DND-41 (cell line): ENCODE data around the gene SLC10A1.
"Not testable (repeated sequence)": the region's sequence is repeated elsewhere in the genome, so short reads cannot be mapped to it uniquely, and the experiment has no call there.

Source experiments
- ATAC-seq: fragments of 200-7000 bp; cut with Tn5 transposase; 3 replicates; pipeline ENCODE4 v1.9.1; 2021; ENCODE audit warnings: low read depth; ENCODE audit not compliant: insufficient read depth
- DNase-seq: peaks from one replicate; pipeline ENCODE4 v3.0.0-alpha.2; 2020
- H2AFZ ChIP-seq: 2 replicates; pipeline ENCODE4 v1.6.0; 2012; ENCODE audit warnings: low read depth, low read length
- H3K27ac ChIP-seq: 2 replicates; pipeline ENCODE4 v1.5.1; 2012; ENCODE audit warnings: low read length, inconsistent platforms
- H3K27me3 ChIP-seq: fragments of 200-600 bp; sonication (generic); 2 replicates; pipeline ENCODE4 v1.6.0; 2012; ENCODE audit warnings: low read length, mild to moderate bottlenecking, inconsistent platforms; ENCODE audit not compliant: insufficient read depth, poor library complexity
- H3K36me3 ChIP-seq: 2 replicates; pipeline ENCODE4 v1.5.1; 2012; ENCODE audit warnings: low read length, inconsistent platforms; ENCODE audit not compliant: insufficient read depth
- H3K4me1 ChIP-seq: 2 replicates; pipeline ENCODE4 v1.5.1; 2012; ENCODE audit warnings: mild to moderate bottlenecking, low read length; ENCODE audit not compliant: insufficient read depth
- H3K4me2 ChIP-seq: 2 replicates; pipeline ENCODE4 v1.6.0; 2012; ENCODE audit warnings: mild to moderate bottlenecking, moderate library complexity, low read length, inconsistent platforms; ENCODE audit not compliant: insufficient read depth
- H3K4me3 ChIP-seq, 2 experiments: fragments of 200-600 bp in 1 of 2; shearing (Covaris generic) in 1 of 2; 2 replicates each; pipeline ENCODE4 v1.5.1; 2012 to 2016; ENCODE audit warnings: inconsistent platforms in 2 of 2, low read length in 2 of 2, mild to moderate bottlenecking in 2 of 2, low read depth in 1 of 2, moderate library complexity in 1 of 2
- H3K79me2 ChIP-seq: 2 replicates; pipeline ENCODE4 v1.6.0; 2012; ENCODE audit warnings: low read length, inconsistent platforms; ENCODE audit not compliant: insufficient read depth
- H3K9ac ChIP-seq: 2 replicates; pipeline ENCODE4 v1.6.0; 2012; ENCODE audit warnings: low read depth, mild to moderate bottlenecking, inconsistent platforms, low read length, moderate library complexity
- H3K9me3 ChIP-seq: 2 replicates; pipeline ENCODE4 v1.5.1; 2012; ENCODE audit warnings: low read length, moderate library complexity, mild to moderate bottlenecking, inconsistent platforms; ENCODE audit not compliant: insufficient read depth, severe bottlenecking
- H4K20me1 ChIP-seq: 2 replicates; pipeline ENCODE4 v1.6.0; 2012; ENCODE audit warnings: low read length; ENCODE audit not compliant: insufficient read depth
- CTCF ChIP-seq: IDR thresholded peaks from 2 replicates; pipeline ENCODE4 v1.5.1; 2012; ENCODE audit warnings: borderline replicate concordance, low read length, moderate library complexity, mild to moderate bottlenecking; ENCODE audit not compliant: poor library complexity, severe bottlenecking; ENCODE audit errors: extremely low read depth
- EZH2 ChIP-seq: IDR thresholded peaks from 3 replicates; pipeline ENCODE4 v1.6.1; 2012; ENCODE audit warnings: borderline replicate concordance, low read depth, mild to moderate bottlenecking, moderate library complexity, low read length, inconsistent platforms; ENCODE audit not compliant: severe bottlenecking

The SLC10A1 gene

DNA sequence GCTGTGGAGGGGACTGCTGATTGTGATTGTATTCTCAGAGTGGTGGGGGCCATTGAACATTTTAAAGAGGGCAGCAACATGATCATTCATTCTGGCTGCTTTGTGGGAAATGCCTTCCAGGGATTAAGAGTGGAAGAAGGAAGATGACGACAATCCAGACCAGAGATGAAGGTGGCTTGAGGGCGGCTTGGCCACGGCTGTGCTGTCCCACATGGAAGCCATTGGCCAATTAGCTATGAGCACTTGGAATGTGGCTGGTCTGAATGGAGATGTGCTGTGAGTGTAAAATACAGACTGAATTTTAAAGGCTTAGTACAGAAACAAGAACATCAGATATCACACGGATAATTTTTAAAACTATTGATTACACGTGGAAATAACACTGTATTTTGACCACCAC lies 19.2 kb upstream of the SLC10A1 start:
- no peaks in the 10 kb centered on the region for H3K4me1 ChIP-seq
- H3K9me3 ChIP-seq = no peaks in the 10 kb centered on the region
- H3K27me3 ChIP-seq = peaks cover 23% of the 10 kb centered on the region
- no peaks in the 10 kb centered on the region for H3K36me3 ChIP-seq
- no peak overlapping the region for H2AFZ ChIP-seq
- no peak overlapping the region for H3K9ac ChIP-seq
- TF ChIP-seq EZH2 = no peak
- TF ChIP-seq CTCF = no peak
- no peak for DNase-seq
- H3K4me2 ChIP-seq = no peak overlapping the region
- H3K79me2 ChIP-seq = no peaks in the 10 kb centered on the region
- no peak for ATAC-seq
- no peak overlapping the region for H3K27ac ChIP-seq
- no peak overlapping the region for H3K4me3 ChIP-seq
- H4K20me1 ChIP-seq = no peaks in the 10 kb centered on the region

GRCh38 chr14:69815556-69815955 lies 18.5 kb upstream of the SLC10A1 start:
- H3K9me3 ChIP-seq = no peaks in the 10 kb centered on the region
- H3K4me3 ChIP-seq = no peak overlapping the region
- TF ChIP-seq EZH2 (no peak), CTCF (no peak)
- no peaks in the 10 kb centered on the region for H3K79me2 ChIP-seq
- DNase-seq (no peak), ATAC-seq (no peak)
- H3K9ac ChIP-seq = no peak overlapping the region
- H3K4me1 ChIP-seq = no peaks in the 10 kb centered on the region
- no peaks in the 10 kb centered on the region for H3K36me3 ChIP-seq
- peaks cover 23% of the 10 kb centered on the region for H3K27me3 ChIP-seq
- no peak overlapping the region for H3K27ac ChIP-seq
- H3K4me2 ChIP-seq = no peak overlapping the region
- H2AFZ ChIP-seq = no peak overlapping the region
- H4K20me1 ChIP-seq = no peaks in the 10 kb centered on the region

- Histone ChIP-seq H3K9me3 (no peaks in the 10 kb centered on the region), H3K36me3 (no peaks in the 10 kb centered on the region), H2AFZ (no peak overlapping the region), H3K27ac (no peak overlapping the region), H3K4me1 (no peaks in the 10 kb centered on the region), H3K4me2 (no peak overlapping the region), H3K9ac (no peak overlapping the region), H3K27me3 (peaks cover 17% of the 10 kb centered on the region), H3K79me2 (no peaks in the 10 kb centered on the region), H4K20me1 (no peaks in the 10 kb centered on the region), H3K4me3 (no peak overlapping the region)
- TF ChIP-seq EZH2 (no peak), CTCF (no peak)
- ATAC-seq (no peak), DNase-seq (no peak)
Observed at GRCh38 chr14:69814397-69814796, 17.4 kb upstream of the SLC10A1 start.

- H3K9ac ChIP-seq, H4K20me1 ChIP-seq, H3K36me3 ChIP-seq, H3K4me3 ChIP-seq, H3K4me2 ChIP-seq, ATAC-seq, H2AFZ ChIP-seq, H3K79me2 ChIP-seq, H3K27ac ChIP-seq, DNase-seq, H3K4me1 ChIP-seq, H3K9me3 ChIP-seq: not testable (repeated sequence)
- H3K27me3 ChIP-seq = peaks cover 16% of the 10 kb centered on the region
Observed at GRCh38 chr14:69813346-69813745, 16.3 kb upstream of the SLC10A1 start.
